HG03439 (cell line): ENCODE measurements around the gene MLLT3.

Experiments
- ATAC-seq: cut with Tn5 transposase; IDR thresholded peaks from one replicate; pipeline ENCODE4 v1.9.1; 2021; ENCODE audit warnings: mild to moderate bottlenecking, moderate library complexity; ENCODE audit not compliant: unreplicated experiment

The MLLT3 gene

DNA sequence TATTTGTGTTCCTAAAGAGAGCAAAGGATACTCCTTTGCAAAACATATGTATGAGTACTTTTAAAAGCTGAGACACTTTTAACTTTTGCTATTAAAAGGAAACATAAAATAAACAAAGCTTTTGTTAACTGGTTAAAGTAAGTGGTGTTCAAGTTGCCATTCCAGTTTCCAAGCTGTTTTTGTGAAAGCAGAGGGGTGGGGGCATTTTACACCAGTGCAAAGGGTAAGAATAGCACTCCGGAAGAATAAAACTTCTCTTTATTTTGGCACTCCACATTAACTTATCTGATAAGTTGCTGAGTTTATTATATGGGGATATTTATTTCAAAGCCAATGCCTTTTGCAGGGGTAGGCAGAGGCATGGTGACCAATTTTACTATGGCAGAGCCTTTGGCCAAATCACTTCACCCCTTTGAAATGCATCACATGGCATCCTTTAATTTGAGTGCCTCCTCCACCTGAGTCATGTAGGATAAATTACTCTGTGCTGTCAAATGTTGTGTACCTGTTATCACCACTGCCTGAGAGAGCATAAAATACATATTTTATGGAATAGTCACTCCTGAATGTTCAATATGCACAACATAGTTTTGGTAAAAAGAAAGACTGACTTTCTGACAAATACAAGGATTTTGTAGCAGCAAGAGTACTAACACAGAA, 62.9 kb downstream of the MLLT3 start:
- ATAC-seq: no peak

DNA sequence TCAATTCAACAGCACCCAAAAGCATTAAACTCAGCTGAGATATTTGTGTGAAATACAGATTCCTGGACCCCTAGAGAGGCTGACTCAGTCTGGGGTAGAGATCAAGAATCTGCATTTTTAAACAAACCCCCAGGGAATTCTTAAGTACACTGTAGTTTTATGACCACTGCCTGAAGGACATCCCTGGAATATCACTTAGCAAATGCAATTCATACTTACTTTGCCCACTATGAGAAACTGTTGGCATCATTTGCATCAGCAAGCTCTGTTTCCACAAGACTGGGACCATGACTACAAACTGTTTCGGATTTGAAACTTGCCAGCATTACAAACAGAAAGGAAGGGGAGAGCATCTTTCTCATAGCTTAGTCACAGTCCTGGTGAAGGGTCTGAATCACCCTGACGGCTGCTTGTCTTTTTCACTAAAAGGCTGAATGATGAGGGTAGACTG, 63.7 kb downstream of the MLLT3 start:
- ATAC-seq: no peak

DNA sequence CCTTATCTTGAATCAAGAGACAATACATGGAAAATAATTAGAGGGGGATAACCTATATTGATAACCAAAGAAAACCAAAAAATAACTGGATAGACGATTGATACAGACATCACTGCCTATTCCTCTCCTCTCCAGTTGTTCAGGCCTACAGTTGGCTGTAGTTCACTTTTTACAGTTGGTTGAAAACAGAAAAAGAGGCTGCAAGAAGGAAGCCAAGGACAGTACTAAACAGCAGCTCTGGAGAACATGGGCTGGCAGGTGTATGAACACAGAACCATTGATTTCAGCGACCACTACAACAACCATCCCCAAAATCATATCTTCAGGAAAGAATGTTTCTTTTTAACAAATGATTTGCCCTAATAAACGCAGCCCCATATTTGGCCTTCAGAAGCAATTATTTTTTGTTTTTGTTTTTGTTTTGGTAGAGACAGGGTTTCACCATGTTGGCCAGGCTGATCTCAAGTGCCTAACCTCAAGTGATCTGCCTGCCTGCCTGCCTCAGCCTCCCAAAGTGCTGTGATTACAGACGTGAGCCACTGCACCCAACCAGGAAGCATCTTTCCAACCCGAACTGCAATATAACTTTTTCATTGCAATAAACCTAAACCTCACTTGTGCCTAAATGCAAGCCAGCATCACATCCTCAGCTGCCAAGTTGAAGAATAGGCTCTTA, 64.3 kb downstream of the MLLT3 start:
- ATAC-seq: no peak

DNA sequence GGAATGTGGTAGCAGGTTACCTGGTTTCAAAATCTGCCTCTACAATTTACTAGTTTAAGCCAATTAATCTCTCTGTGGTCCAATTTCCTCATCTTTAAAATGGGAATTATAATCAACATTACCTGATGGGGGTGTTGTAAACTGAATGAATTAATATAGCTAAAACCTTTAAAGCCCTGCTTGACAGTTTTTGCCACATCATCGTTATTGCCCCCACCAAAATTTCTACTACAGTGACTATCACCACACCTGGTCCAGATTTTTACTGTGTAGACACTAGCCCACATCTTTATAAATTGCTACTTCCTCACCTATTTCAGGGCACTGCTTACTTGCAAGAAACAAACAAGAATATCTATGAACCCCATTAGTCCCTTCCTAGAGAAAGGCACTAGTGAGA, 65.0 kb downstream of the MLLT3 start:
- no peak for ATAC-seq

DNA sequence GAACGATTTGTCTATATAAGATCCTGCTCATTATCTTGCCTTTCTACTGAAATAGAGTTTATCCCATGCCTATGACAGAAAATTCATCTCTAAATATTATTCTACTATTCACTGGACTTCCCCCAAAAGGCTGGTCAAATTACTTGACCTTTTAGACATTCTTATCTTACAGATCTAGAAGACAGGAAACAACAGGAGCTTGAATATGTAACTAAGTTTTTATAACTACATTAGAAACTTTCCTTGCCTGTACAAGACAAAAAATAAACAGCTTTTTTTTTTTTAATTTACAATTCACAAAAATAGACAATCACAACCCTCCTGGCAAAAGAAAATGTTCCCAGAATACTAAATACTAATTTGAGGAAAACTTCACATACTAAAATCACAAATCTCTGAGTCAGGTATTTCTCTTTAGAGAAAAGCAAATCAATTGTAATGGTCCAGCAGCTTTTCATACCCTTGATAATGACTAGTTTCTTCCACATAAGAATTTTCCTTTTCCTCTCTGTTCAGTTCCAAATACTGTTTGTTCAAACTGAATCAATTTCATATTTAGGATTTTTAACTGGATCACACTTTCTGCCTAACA, 68.6 kb downstream of the MLLT3 start:
- ATAC-seq: peak; percentile 25

DNA sequence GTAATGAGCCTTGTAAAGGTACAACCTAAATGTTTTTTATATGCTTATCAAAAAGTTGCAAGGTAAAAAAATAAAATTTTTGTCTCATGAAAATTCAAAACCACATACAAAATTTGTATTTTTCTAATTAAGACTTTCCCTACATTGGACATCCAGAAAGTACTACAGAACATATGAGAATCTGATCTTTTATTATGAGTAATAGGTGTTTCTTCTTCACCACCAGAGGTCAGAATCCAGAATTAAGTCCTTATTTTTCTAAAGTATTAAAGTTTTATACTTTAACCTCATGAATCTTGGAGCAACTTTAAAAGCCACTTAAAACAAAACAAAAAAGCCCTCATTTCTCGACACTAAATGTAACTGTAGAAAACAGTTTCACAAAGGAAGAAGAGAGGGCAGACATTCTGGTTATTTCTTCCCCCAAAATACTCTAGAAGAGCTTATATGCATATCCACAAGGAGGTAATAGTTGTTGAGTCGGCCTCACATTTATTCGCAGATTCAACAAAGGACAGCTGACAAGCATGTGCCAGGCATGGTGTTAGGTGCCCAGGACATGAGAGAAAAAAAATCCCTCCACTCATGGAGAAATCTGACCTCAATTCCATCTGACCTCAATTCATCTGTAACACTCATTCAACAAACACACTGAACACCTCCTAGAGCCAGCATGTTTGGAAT, 69.3 kb downstream of the MLLT3 start:
- peak; percentile 51 for ATAC-seq

DNA sequence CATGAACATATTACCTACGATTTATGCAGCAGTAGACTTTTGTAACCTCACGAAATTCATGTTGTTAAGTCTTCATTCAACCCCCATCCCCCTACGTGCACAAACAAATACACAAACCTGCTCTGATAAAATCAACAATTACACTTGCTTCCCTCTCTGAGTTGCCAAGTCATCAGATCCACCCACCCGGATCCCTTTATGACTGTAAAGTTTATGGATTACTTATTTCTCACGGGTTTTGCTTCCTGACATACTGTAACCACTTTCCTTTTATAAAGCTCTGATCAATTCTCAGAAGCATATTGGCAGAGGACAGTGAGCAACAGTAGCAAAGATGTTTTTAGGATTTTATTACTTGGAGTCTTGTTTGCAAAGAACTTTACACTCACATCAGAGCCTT, 70.5 kb downstream of the MLLT3 start:
- no peak for ATAC-seq

DNA sequence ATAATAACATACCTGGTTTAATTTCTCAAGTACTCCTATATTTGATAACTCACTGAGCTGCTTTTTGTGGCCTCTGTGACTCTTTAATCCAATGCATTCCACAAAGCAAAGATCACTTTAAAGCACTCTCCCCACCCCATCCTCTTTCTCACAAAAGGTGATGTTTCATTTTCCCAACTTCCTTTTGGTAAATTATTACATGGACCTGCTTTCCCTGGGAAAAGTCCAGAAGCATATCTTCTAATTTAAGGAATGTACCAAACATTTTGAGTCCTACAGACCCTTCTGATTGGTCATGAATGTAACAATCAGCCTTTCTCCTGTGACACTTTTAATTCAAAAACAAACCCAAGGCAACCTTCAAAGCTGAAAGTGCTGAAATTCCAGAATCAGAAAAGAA, 71.1 kb downstream of the MLLT3 start:
- ATAC-seq: no peak

DNA sequence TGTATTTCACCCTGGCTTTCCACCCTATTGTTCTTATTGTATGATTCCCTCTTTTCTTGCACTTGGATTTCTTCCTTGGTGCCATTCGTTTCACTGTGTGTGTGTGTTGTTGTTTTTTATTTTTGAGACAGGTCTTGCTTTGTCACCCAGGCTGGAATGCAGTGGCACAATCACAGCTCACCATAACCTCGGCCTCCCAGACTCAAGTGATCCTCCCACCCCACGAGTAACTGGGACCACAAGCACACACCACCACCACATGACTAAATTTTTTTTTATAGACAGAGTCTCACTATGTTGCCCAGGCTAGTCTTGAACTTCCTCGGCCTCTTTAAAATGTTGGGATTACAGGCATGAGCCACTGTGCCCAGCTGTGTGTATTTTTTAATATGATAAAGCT, 72.0 kb downstream of the MLLT3 start:
- no peak for ATAC-seq

DNA sequence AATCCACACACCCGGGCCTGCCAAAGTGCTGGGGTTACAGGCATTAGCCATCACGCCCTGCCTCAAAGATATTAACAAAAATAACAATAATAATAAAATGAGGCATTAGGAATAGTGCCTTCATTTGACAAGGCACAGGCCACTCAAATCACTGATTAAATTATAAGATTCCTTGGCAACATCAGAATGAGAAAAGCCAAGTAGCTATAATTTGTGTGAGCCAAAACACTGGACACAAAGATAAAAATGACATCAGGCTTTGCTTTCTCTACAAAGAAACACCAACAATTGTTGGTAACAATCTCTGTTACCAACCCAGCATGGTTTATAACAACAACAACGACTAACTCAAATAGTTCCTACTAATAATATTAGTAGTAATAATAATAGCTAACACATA, 73.2 kb downstream of the MLLT3 start:
- ATAC-seq: no peak

DNA sequence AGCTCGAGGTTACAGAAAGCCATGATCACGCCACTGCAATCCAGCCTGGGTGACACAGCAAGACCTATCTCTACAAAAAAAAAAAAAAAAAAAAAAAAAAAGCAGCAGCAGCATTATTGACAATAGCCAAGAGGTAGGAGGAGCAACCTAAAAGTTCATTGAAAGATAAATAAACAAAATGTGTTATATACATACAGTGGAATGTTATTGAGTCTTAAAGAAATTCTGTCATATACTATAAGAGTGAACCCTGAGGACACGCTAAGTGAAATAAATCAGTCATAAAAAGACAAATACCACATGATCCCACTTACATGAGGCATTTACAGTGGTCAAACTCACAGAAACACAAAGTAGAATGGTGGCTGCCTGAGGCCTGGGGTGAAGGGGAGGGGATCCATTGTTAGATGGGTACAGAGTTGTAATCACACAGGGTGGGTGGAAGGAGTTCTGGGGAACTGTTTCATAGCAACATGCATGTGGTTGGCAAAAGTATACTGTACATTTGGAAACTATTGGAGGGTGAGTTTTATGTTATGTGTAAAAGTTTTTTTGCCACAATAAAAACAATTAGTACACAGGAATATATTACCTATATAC, 77.2 kb downstream of the MLLT3 start:
- no peak for ATAC-seq

DNA sequence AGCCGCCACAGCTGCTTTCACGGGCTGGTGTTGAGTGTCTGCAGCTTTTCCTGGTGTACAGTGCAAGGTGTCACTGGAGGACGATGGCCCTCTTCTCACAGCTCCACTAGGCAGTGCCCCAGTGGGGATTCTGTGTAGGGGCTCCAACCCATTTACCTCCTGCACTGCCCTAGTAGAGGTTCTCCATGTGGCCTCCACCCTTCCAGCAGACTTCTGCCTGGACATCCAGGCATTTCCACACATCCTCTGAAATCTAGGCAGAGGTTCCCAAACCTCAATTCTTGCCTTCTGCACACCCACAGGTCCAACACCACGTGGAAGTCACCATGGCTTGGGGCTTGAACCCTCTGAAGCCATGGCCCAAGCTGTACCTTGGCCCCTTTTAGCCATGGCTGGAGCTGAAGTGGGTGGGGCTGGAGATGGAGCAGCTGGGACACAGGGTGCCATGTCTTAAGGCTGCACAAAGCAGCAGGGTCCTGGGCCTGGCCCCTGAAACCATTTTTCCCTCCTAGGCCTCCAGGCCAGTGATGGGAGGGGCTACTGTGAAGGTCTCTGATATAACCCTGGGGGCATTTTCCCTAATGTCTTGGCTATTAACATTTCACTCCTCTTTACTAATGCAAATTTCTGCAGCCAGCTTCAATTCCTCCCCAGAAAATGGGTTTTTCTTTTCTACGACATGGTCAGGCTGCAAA, 82.0 kb downstream of the MLLT3 start:
- ATAC-seq: no peak

DNA sequence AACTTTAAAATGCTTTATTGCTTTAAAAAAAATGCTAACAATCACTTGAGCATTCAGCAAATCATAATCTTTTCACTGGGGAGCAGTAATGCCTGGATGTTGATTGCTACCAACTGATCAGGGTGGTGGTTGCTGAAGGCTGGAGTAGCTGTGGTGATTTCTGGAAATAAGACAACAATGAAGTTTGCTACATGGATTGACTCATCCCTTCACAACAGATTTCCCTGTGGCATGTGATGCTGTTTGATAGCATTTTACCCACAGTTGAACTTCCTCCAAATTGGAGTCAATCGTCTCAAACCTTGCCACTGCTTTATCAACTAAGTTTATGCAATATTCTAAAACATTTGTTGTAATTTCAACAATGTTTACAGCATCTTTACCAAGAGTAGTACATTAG, 83.3 kb downstream of the MLLT3 start:
- ATAC-seq: no peak

DNA sequence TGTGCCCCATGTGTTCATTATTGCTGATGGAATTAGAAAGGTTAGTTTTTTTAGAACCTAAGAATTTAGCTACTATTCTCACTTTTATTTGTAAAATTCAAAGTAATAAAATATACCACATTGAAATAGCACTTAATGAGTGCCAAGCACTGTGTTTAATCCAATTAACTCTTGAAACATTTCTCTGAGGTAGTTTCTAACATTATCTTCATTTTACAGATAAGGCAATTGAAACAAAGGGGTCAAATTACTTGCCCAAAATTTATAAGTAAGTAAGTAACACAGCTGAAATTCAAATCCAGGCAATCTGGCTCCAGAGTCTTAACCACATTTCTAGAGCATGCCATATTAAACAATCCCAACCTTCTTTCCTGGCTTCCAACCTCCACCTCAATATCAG, 84.2 kb downstream of the MLLT3 start:
- no peak for ATAC-seq

DNA sequence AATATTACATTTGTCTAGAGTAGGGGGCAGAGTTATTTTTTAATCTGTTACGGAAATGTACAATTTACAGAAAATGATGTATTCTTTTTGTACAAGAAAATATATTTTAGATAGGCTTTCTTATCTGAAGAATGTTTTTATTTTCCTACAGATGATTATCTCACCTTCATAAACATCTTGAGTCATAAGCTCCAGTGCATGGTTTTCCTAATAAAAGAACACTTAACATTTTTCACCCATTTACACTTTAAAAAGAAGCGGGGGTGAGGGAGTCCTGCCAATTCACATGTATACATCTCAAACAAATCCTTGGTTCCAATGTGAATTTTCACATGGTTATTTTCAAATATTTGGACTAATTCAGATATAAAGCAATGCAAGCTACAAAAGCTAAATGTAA, 85.0 kb downstream of the MLLT3 start:
- no peak for ATAC-seq

DNA sequence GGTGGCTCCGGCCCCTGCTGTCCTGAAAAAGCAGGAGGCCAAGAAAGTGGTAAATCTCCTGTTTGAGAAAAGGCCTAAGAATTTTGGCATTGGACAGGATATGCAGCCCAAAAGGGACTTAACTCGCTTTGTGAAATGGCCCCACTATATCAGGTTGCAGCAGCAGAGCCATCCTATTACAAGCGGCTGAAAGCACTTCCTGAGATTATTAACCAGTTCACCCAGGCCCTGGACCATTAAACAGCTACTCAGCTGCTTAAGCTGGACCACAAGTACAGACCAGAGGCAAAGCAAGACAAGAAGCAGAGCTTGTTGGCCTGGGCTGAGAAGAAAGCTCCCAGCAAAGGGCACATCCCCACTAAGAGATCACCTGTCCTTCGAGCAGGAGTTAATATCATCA, 89.7 kb downstream of the MLLT3 start:
- no peak for ATAC-seq

DNA sequence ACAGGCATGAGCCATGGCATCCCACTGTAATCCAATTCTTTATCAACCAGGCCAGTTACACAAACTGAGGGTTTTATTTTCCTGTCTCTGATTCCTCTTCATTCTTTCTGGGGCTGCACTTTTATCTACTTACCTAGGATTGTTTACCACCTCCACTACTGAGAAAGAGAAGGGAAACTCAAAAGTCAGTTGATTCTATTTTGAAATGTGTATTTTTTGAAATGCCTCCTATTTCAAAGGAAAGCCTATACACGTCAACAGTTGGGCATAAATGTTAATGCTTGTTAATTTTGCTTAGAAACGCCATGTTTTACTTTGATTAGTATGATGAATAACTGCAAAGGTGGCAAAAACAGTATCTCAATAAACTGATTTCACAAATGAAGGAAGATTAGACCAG, 92.5 kb downstream of the MLLT3 start:
- no peak for ATAC-seq

DNA sequence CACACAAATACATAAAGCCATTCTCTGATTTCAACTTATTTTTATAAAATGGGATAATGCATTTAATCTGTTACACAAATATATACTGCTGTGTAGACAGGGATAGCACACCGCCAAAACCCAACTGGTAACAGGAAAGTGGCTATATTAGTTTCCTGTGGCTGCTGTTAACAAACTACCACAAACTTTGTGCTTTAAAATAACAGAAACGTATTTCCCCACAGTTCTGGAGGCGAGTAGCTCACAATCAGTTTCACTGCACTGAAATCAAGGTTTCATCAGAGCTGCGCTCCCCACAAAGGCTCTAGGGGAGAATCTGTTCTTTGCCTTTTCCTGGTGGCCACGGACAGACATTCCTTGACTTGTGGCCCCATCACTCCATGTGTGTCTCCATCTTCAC, 94.0 kb downstream of the MLLT3 start:
- no peak for ATAC-seq

DNA sequence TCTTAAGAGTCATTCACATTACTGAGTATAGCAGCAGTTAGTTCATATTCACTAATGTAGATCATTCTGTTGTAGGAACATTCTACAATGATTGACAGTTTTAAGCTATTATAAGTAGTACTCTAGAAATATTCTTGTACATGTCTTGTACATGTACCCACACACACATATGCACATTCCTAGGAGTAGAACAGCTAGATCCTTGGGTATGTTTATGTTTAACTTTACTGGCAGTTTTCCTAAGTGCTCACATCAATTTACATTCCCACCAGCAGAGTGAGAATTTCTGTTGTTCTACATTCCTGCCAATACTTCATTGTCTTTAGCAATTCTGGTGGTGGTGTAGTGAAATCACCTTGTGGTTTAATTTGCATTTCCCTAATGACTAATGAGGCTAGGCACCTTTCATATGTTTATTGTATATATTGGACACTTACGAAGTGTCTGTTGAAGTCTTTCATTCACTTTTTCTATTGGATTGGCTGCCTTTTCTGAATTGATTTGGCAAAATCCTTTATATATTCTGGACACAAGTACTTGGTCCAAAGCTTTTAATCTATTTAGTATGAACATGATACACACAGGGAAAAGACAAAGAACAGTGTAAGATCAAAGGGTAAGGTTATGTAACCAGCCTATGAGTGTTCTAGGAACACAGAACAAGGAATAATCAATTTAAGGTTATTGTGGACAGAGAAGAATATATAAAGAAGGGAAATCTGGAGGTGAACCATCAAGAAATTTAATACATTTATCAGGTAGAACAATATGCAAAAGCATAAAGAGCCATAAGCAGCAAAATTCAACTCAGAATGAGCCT, 95.6 kb downstream of the MLLT3 start:
- peak; percentile 86 for ATAC-seq

DNA sequence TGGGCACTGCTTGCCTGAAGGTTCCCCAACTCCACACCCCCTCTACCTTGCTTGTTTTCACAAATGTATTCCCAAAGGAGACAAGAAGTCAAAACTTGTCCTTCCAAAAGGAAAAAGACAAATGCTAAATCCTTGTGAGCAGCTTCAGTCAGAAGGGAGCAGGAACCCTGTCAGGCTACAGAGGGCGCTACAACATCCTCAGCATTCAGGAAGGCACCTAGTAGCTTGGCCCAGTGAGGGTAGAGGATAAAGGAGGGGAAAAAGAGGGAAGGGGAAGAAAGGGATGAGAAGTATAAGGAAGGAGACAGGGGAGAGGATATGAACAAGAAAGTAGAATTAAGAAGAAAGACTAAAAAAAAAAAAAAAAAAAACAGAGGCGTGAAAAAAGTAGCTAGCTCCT, 97.5 kb downstream of the MLLT3 start:
- no peak for ATAC-seq
